ENCODE measurements around the gene CSAD.

GRCh38 chr12:53128780-53129569 is 51.8 kb downstream of the CSAD start:
- no peak for TF ChIP-seq JUN (CRISPR knock-in tag; IDR thresholded peaks at IDR 0.05)
- TF ChIP-seq CTCF (IDR thresholded peaks at IDR 0.05): no peak
- no peak for TF ChIP-seq ZNF232 (CRISPR knock-in tag; IDR thresholded peaks at IDR 0.05)
- no peak for TF ChIP-seq FOXJ3 (CRISPR knock-in tag; IDR thresholded peaks at IDR 0.05; ENCODE audit: borderline replicate concordance)
- no peak for TF ChIP-seq USF1 (CRISPR knock-in tag; IDR thresholded peaks at IDR 0.05)
- no peak for TF ChIP-seq NFE2L1 (CRISPR knock-in tag; IDR thresholded peaks at IDR 0.05)
- no peak for TF ChIP-seq IRF2 (CRISPR knock-in tag; IDR thresholded peaks at IDR 0.05; ENCODE audit: borderline replicate concordance, low read depth)
- no peak for TF ChIP-seq GABPB1 (CRISPR knock-in tag; IDR thresholded peaks at IDR 0.05)

Data from WTC11 (cell line).